GM08714 (cell line): ENCODE measurements around the gene HOXB4.

Source experiments
- H3K4me3 ChIP-seq: fragments of 200-500 bp; sonication (Bioruptor generic); 2 replicates; pipeline ENCODE4 v1.5.1; 2014; ENCODE audit warnings: mild to moderate bottlenecking, low read length, inconsistent platforms
- ZNF274 ChIP-seq: IDR thresholded peaks from 2 replicates; pipeline ENCODE4 v1.6.1; 2012; ENCODE audit warnings: mild to moderate bottlenecking, low read depth, low read length

The HOXB4 gene

GRCh38 chr17:48579760-48580554 lies 1.8 kb upstream of the HOXB4 start:
- TF ChIP-seq ZNF274 = no peak
- peak overlapping the region; percentile 79; the same call in 1 of the 2 replicates for H3K4me3 ChIP-seq

GRCh38 chr17:48579471-48579759 lies 1.3 kb upstream of the HOXB4 start:
- no peak for TF ChIP-seq ZNF274
- H3K4me3 ChIP-seq = peak overlapping the region; percentile 79; the same call in 1 of the 2 replicates

- peak overlapping the region; percentile 79 for H3K4me3 ChIP-seq
- no peak for TF ChIP-seq ZNF274
Measured at GRCh38 chr17:48578616-48579470, 693 bp upstream of the HOXB4 start.

- TF ChIP-seq ZNF274 = no peak
- H3K4me3 ChIP-seq = peak overlapping the region; percentile 79
Measured at GRCh38 chr17:48577330-48577945, 712 bp downstream of the HOXB4 start.

- TF ChIP-seq ZNF274 = no peak
- H3K4me3 ChIP-seq = peak overlapping the region; percentile 79
Measured at GRCh38 chr17:48576479-48577309, 1.5 kb downstream of the HOXB4 start.

- H3K4me3 ChIP-seq = no peak overlapping the region; the same call in 1 of the 2 replicates
- TF ChIP-seq ZNF274 = no peak
Measured at GRCh38 chr17:48575673-48576478, 2.3 kb downstream of the HOXB4 start.

- no peak overlapping the region for H3K4me3 ChIP-seq
- no peak for TF ChIP-seq ZNF274
Measured at GRCh38 chr17:48575066-48575582, 3.0 kb downstream of the HOXB4 start.

- H3K4me3 ChIP-seq = no peak overlapping the region
- no peak for TF ChIP-seq ZNF274
Measured at GRCh38 chr17:48574505-48575065, 3.6 kb downstream of the HOXB4 start.

GRCh38 chr17:48571826-48572417 lies 6.2 kb downstream of the HOXB4 start:
- H3K4me3 ChIP-seq = no peak overlapping the region
- no peak for TF ChIP-seq ZNF274

- no peak overlapping the region for H3K4me3 ChIP-seq
- no peak for TF ChIP-seq ZNF274
Measured at GRCh38 chr17:48571024-48571818, 6.9 kb downstream of the HOXB4 start.

GRCh38 chr17:48570325-48571023 lies 7.7 kb downstream of the HOXB4 start:
- no peak overlapping the region for H3K4me3 ChIP-seq

More at GRCh38 chr17:48570325-48571023, 7.7 kb downstream of the HOXB4 start:
- TF ChIP-seq ZNF274 = no peak
